Panc1 (cell line): Measurements from ENCODE around the gene C12orf75. TPM values are rescaled to one million over a fixed set of nuclear protein-coding genes. Genes with fewer than 3 reads are reported as not detected.

ENCODE experiments used
- ATAC-seq: fragments of 200-7000 bp; cut with Tn5 transposase; 2 replicates; pipeline ENCODE4 v1.9.1; 2020; ENCODE audit warnings: mild to moderate bottlenecking, moderate library complexity
- BruUV-seq: library from RNA; stranded (reverse); fragments of 400-500 nt; replicated peaks from 2 replicates; lab custom pipeline; 2021; lab: Mats Ljungman, UMichigan
- CTCF ChIA-PET: fragments of 300-600 bp; sonication (Branson Sonifier 250); formaldehyde crosslinking; loops from one replicate; lab custom pipeline; 2022; ENCODE audit warnings: antibody characterized with exemption; lab: Charles Lee
- POLR2A ChIA-PET: fragments of 300-600 bp; sonication (Branson Sonifier 250); formaldehyde crosslinking; loops from one replicate; lab custom pipeline; 2022; ENCODE audit warnings: antibody characterized with exemption; lab: Charles Lee
- DNase-seq: peaks from one replicate; pipeline ENCODE4 v3.0.0-alpha.2; 2010; ENCODE audit warnings: low read depth, low spot score
- H3K27ac ChIP-seq: 2 replicates; pipeline ENCODE4 v1.5.1; 2011; ENCODE audit warnings: mild to moderate bottlenecking, low read length, inconsistent platforms
- H3K27me3 ChIP-seq: fragments of 200-500 bp; sonication (Bioruptor generic); 2 replicates; pipeline ENCODE4 v1.6.0; 2014; ENCODE audit warnings: low read length, inconsistent platforms; ENCODE audit not compliant: control insufficient read depth, insufficient read depth
- H3K36me3 ChIP-seq: fragments of 200-500 bp; sonication (Bioruptor generic); 2 replicates; pipeline ENCODE4 v1.5.1; 2014; ENCODE audit warnings: inconsistent platforms, mild to moderate bottlenecking, low read length, moderate library complexity; ENCODE audit not compliant: control insufficient read depth, insufficient read depth
- H3K4me1 ChIP-seq: 2 replicates; pipeline ENCODE4 v1.5.1; 2011; ENCODE audit warnings: inconsistent platforms, mild to moderate bottlenecking, low read length, moderate library complexity; ENCODE audit not compliant: control insufficient read depth, insufficient read depth
- H3K4me3 ChIP-seq, 2 experiments: 2 replicates each; pipeline ENCODE4 v1.5.1; 2011 to 2012; ENCODE audit warnings: low read depth in 2 of 2, low read length in 2 of 2, mild to moderate bottlenecking in 2 of 2, inconsistent platforms in 1 of 2, moderate library complexity in 1 of 2
- H3K9me3 ChIP-seq: fragments of 200-500 bp; sonication (Bioruptor generic); 2 replicates; pipeline ENCODE4 v1.5.1; 2014; ENCODE audit warnings: low read depth, mild to moderate bottlenecking, inconsistent platforms, low read length, moderate library complexity; ENCODE audit not compliant: control insufficient read depth, insufficient read depth
- CTCF ChIP-seq: fragments of 450-650 bp; IDR thresholded peaks from 2 replicates; pipeline ENCODE4 v1.5.1; 2017; ENCODE audit warnings: mild to moderate bottlenecking
- POLR2AphosphoS5 ChIP-seq: IDR thresholded peaks from 2 replicates; pipeline ENCODE4 v1.6.1; 2012; ENCODE audit warnings: mild to moderate bottlenecking, low read depth, low read length, moderate library complexity
- REST ChIP-seq, 2 experiments: IDR thresholded peaks; 2 replicates each; pipeline ENCODE4 v1.6.1; 2011 to 2012; ENCODE audit warnings: low read depth in 2 of 2, control low read depth in 1 of 2, low read length in 1 of 2, mild to moderate bottlenecking in 1 of 2, moderate library complexity in 1 of 2; ENCODE audit not compliant: insufficient read depth in 1 of 2
- SIN3A ChIP-seq: IDR thresholded peaks from 2 replicates; pipeline ENCODE4 v1.6.1; 2012; ENCODE audit warnings: low read depth, mild to moderate bottlenecking, low read length, moderate library complexity, borderline replicate concordance; ENCODE audit not compliant: insufficient read depth
- TCF7L2 ChIP-seq: IDR thresholded peaks from 2 replicates; pipeline ENCODE4 v1.6.1; 2011; ENCODE audit warnings: mild to moderate bottlenecking, low read depth, low read length, inconsistent platforms
- in situ Hi-C: cut with HindIII; loops from 2 replicates; pipeline ENCODE4 v1.10.0; 2016; ENCODE audit warnings: low sequenced_read_pairs, low pct_unique_long_range_greater_than_20kb
- intact Hi-C: fragments of 100-400 bp; cut with micrococcal nuclease; formaldehyde crosslinking; loops from one replicate; pipeline ENCODE4 v1.10.0; 2022; ENCODE audit not compliant: unreplicated experiment
- total RNA-seq: library from RNA; stranded (reverse); gene quantifications from one replicate; pipeline ENCODE4 v1.2.1, GENCODE V29; 2021; ENCODE audit not compliant: unreplicated experiment

C12orf75 gene
- total RNA-seq, 1 experiment from 2014 or later: 132 TPM

- in situ Hi-C loops: no loop called here
- H3K4me3 ChIP-seq: no peak overlapping the region
- BruUV-seq: no TSS peak
- H3K27ac ChIP-seq: no peak overlapping the region
- no peaks in the 10 kb centered on the region for H3K4me1 ChIP-seq
- no peak for TF ChIP-seq CTCF
- TF ChIP-seq REST (IDR thresholded peaks at IDR 0.05; ENCODE audit: insufficient read depth in 1 of 2, low read depth in 2 of 2, low read length in 1 of 2): no peak
- no peak for TF ChIP-seq TCF7L2
- TF ChIP-seq POLR2AphosphoS5: no peak
- TF ChIP-seq SIN3A: no peak
- ATAC-seq: no peak
- ChIA-PET CTCF (no interaction called here), POLR2A (no interaction called here)
- no peak for DNase-seq
- H3K36me3 ChIP-seq: no peaks in the 10 kb centered on the region; the same call in 1 of the 2 replicates
- no peaks in the 10 kb centered on the region for H3K9me3 ChIP-seq
- H3K27me3 ChIP-seq: no peaks in the 10 kb centered on the region
- intact Hi-C loops: no loop called here
Observed at GRCh38 chr12:105377077-105377476, 46.6 kb downstream of the C12orf75 start.

DNA sequence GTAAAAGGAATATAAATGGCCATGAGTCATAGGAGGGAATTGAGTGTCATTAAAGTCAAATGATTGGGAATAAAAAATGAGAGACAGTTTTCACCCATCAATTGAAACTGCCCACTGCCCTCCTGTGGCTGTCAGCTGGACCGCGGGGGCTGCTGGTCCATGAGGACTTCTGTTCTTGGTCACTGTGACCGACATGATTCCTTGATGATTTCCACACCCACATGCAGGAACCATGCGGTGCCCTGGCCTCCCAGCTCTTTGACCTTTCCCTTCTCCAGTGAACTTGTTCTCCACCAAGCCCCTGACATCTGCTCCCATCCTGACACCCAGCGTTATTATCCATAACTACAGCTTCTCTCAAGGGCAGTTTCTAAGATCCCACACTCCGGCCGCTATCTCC is 48.4 kb downstream of the C12orf75 start:
- ChIA-PET POLR2A (interaction anchor here (0.7 kb wide), 1 partner anchor 24 kb away, joined by 5 read pairs; no protein-coding TSS in a partner anchor), CTCF (no interaction called here)
- ATAC-seq (peak; percentile 17; the same call in 1 of the 2 replicates), DNase-seq (no peak)
- intact Hi-C loops: no loop called here
- Histone ChIP-seq H3K27me3 (no peaks in the 10 kb centered on the region), H3K36me3 (no peaks in the 10 kb centered on the region; the same call in 1 of the 2 replicates), H3K9me3 (no peaks in the 10 kb centered on the region), H3K4me3 (no peak overlapping the region), H3K27ac (no peak overlapping the region), H3K4me1 (no peaks in the 10 kb centered on the region)
- in situ Hi-C loops: no loop called here
- TF ChIP-seq CTCF (peak; percentile 47), POLR2AphosphoS5 (no peak)
- BruUV-seq: no TSS peak
